GM18909 (cell line): ENCODE results near the gene DCST1.
"Not testable (repeated sequence)": the region's sequence is repeated elsewhere in the genome, so short reads cannot be mapped to it uniquely, and the experiment has no call there.

Experiments used
- ATAC-seq: cut with Tn5 transposase; IDR thresholded peaks from one replicate; pipeline ENCODE4 v1.9.1; 2021; ENCODE audit warnings: mild to moderate bottlenecking; ENCODE audit not compliant: unreplicated experiment, poor library complexity

Gene DCST1, protein sequence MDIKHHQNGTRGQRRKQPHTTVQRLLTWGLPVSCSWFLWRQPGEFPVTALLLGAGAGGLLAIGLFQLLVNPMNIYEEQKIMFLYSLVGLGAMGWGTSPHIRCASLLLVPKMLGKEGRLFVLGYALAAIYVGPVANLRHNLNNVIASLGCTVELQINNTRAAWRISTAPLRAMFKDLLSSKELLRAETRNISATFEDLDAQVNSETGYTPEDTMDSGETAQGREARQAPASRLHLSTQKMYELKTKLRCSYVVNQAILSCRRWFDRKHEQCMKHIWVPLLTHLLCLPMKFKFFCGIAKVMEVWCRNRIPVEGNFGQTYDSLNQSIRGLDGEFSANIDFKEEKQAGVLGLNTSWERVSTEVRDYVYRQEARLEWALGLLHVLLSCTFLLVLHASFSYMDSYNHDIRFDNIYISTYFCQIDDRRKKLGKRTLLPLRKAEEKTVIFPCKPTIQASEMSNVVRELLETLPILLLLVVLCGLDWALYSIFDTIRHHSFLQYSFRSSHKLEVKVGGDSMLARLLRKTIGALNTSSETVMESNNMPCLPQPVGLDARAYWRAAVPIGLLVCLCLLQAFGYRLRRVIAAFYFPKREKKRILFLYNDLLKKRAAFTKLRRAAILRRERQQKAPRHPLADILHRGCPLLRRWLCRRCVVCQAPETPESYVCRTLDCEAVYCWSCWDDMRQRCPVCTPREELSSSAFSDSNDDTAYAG

DNA sequence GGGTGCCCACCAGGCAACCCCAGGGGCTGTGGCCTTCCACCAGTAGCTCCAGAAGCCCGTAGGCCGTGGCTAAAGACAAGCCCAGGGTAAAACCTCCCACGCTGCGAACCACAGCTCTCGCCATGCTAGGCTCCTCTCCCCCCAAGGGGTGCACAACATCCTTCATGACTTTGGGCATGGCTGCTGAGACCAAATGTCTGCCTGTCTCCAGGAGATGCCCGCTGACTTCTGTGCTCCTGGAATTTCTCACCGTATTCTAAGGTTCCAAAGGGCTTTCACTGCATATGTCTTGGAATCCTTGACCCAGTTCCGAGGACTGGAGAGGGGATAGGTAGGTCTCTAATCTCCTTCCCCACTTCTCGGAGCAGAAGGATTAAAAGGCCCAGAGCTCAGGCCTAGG, at the start of gene DCST1, which contains the start of gene DCST2:
DCST1 (plus strand) TSS at position 301 of the 400 bp plus-strand sequence. CDS start 213 bp downstream, outside the sequence.
DCST2 (minus strand) TSS at position 258 of the 400 bp plus-strand sequence; CDS start at position 178, 80 bp downstream.
- no peak for ATAC-seq

DNA sequence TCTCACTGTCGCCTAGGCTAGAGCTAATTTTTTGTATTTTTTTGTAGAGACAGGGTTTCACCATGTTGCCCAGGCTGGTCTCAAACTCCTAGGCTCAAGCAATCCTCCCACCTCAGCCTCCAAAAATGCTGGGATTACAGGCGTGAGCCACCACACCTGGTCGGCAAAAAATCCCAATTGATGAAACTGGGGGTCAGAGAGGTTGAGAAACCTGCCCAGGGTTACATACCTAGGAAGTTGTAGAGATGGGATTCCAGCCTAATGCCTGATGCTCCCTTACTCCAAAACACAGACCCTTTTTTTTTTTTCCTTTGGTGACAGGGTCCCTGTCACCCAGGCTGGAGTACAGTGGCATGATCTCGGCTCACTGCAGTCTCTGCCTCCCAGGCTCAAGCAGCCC, 46.9 kb upstream of the DCST1 start:
- ATAC-seq = not testable (repeated sequence)

DNA sequence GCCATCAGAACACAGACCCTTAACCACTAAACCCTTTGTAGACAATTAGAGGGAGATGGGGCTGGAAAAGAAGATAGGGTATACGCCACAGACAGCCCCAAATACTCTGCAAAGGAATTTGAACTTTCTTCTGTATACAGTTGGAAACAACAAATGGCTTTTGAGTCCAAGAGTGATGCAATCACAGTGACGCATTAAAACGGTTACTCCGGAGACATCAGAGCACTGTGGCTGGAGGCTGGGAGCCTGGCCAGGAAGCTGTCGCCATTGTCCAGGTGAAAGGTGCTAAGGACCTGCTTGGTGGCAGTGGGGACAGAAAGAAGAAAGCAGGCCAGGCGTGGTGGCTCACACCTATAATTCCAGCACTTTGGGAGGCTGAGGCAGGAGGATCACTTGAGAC, 46.3 kb upstream of the DCST1 start:
- ATAC-seq = no peak

DNA sequence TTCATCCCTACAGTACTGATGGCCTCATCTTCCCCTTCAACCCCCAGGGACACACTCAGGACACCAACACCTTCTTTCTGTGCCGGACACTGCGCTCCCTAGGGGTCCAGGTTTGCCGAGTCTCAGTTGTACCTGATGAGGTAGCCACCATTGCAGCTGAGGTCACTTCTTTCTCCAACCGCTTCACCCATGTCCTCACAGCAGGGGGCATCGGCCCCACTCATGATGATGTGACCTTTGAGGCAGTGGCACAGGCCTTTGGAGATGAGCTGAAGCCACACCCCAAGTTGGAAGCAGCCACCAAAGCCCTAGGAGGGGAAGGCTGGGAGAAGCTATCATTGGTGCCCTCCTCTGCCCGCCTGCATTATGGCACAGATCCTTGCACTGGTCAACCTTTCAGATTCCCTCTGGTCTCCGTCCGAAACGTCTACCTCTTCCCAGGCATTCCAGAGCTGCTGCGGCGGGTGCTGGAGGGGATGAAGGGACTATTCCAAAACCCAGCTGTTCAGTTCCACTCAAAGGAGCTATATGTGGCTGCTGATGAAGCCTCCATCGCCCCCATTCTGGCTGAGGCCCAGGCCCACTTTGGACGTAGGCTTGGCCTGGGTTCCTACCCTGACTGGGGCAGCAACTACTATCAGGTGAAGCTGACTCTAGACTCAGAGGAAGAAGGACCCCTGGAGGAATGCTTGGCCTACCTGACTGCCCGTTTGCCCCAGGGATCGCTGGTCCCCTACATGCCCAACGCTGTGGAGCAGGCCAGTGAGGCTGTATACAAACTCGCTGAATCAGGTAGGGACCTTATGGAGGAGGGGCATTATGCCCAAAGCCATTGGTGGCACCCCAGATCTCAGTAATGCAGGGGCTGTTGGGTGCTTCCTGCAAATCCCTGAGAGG, 45.3 kb upstream of the DCST1 start:
- no peak for ATAC-seq

DNA sequence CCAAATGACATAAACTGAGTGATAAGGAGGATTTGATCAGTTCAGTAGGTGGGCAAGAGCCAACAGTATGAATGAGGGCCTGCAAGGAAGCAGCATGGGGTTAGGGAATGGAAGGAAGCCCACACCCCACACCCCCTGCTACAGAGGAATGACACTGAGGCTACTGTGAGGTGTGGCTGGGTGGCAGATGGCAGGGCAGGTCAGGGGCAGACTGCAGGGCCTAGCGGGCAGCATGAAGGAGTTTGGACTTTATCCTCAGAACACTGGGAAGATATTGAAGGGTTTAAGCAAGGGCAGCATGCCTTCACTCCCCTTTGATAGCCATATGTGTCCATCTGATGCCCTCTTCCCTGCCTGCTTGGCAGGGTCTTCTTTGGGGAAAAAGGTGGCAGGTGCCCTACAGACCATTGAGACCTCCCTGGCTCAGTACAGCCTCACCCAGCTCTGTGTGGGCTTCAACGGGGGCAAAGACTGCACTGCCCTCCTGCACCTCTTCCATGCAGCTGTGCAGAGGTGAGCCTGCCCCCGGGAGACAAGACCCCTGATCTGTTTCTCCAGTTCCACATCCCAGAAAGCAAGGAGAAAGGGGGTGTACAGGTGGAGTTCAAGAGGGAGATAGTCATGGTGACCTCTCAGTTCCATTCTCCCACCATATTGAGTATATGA, 44.3 kb upstream of the DCST1 start:
- ATAC-seq = no peak

DNA sequence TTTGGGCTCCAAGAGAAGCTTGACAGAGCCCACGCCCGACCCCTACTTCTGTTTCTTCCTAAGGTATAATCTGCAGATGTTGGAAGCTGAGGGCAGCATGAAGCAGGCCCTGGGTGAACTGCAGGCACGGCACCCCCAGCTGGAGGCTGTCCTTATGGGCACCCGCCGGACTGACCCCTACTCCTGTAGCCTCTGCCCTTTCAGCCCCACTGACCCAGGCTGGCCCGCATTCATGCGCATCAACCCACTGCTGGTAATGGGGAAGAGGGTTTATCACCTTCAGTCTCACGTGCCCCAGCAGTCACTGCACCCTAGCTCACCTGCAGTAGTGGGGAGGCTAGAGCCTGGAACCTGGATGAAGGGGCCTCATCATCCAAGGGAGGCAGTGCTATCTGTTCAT, 43.3 kb upstream of the DCST1 start:
- ATAC-seq = no peak

DNA sequence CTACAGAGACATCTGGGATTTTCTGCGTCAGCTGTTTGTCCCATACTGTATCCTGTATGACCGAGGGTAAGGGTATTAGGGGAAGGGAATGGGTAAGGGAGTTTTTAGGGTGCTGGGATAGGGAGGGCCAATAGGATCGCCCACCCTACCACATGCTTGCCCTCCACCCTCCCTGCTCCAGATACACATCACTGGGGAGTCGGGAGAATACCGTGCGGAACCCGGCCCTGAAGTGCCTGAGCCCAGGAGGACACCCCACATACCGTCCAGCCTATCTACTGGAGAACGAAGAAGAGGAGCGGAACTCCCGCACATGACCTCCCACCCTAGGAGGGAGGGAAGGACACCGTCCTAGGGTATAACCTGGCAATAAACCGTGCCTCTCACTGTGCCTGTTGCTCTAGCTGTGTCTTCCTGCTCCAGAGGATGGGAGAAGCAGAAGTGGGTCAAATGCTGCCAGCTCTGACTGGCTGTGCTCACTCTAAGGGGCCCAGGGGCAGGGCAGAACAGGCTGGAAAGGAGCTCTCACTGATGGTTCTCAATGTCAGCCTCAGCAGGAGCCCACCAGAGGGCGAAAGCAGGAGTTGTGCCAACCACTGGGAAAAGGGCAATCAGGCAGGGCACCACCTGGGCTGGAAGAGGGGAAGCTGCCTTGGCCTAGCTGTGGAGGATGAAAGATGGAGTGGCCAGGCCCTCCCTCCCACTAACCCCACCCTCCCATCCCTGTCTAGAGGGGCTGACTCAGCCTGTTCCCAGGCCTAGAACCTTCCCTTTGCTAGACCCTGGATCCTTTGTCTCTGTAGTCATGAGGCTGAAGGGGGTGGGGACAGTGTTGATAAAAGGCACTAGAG, 40.7 kb upstream of the DCST1 start:
- ATAC-seq = no peak

DNA sequence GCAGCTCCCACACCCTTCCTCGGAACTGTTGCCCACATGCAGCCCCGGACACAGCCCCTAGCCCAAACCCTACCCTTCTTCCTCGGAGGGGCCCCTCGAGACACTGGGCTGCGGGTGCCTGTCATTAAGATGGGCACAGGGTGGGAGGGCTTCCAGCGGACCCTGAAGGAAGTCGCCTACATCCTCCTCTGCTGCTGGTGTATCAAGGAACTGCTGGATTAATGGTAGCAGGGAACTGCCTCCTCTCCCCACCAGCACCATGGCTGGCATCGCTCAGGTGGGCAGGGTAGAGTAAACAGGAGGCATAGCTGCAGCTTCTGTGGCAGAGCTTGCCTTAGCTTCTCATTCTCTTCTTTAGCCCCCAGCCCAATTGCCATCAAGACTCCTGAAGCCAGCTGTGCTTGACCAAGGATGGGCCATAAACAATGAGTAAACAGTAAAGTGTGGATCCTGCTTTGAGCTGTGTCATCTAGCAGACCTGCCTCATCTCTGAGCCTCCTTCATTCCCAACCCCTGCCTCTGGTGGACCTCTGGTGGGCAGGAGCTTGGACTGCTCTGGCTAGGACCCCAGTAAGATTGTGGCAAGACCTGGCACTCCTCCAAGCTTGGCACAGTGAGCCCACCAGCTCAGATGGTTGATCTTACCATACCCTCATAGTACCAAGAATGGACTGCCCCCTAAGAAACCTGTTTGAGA, 39.9 kb upstream of the DCST1 start, which contains the start of gene LENEP:
LENEP (plus strand) TSS at position 15 of the 697 bp plus-strand sequence; CDS start at position 37, 22 bp downstream.
- no peak for ATAC-seq

DNA sequence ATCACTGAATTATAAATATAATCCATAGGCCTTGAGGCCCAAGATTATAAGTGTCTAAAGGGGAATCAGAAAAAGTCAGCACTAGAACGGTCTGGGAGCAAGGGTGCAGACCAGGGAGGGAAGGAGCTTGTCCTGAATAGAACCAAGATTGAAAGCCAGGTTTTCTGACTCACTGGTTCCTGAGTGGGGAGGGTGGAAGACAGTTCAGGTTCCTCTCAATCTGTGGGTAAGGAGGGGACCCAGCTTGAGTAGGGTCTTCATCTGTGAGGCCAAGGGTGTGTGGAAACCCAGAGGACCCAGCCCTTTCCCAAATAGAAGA, 39.4 kb upstream of the DCST1 start:
- no peak for ATAC-seq

DNA sequence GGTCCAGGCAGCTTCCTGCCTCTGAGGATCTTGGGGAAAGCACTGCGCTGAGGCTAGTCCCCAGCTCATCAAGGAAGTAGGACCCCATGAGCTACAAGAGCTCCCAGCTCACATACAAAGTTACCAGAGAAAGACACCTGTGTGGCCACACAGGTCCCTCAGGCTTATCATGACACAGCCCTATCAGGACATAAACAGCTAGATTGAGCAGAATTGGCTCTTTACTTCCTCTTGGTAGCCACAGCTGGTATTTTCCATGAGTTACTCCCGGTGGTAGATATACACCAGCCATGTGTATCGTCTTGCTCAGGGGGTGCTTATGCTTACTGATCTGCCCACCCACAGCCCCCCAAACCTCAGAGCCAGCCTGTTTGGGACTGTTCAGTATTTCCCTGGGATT, 39.0 kb upstream of the DCST1 start:
- ATAC-seq = no peak

DNA sequence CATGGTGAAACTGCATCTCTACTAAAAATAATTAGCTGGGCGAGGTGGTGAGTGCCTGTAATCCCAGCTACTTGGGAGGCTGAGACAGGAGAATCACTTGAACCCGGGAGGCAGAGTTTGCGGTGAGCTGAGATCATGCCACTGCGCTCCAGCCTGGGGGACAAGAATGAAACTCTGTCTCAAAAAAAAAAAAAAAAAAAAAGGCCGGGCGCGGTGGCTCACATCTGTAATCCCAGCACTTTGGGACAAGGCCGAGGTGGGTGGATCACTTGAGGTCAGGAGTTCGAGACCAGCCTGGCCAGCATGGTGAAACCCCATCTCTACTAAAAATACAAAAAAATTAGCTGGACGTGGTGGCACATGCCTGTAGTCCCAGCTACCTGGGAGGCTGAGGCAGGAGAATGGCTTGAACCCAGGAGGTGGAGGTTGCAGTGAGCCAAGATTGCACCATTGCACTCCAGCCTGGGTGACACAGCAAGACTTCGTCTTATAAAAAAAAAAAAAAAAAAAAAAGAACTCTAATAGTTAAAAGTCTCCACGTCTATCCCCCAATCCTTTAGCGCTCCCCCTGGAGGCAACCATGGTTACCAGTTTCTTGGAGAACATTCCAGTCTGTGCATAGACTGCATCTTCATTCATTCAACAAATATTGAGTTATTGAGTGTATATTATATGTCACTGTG, 38.2 kb upstream of the DCST1 start:
- ATAC-seq = not testable (repeated sequence)

DNA sequence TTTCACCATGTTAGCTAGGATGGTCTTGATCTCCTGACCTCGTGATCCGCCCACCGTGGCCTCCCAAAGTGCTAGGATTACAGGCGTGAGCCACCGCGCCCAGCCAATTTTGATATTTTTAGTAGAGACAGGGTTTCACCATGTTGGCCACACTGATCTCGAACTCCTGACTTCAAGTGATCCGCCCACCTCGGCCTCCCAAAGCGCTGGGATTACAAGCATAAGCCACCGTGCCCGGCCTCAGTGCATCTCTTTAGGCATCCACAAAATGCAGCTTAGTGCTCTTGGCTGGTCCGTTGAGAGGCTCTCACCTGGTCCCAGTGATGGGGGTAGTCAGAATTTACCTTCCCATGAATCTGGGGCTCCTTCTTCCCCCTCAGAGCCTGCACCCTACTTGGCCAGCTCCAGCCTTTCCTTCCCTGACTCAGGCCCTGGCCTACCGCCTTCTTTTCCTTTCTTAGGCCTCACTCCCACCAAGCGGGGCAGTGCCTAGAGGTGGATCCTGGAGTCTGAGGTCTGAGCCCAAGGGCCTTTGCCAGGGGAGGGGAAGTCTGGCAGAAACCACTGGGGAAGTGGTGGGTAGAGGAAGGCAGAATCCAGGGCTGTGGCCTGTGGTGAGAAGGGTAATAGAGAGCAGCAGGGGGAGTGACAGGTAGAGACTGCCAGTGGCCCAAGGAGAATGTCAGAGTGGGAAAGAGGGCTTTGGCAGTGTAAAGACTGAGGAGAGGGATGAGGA, 36.5 kb upstream of the DCST1 start:
- no peak for ATAC-seq

DNA sequence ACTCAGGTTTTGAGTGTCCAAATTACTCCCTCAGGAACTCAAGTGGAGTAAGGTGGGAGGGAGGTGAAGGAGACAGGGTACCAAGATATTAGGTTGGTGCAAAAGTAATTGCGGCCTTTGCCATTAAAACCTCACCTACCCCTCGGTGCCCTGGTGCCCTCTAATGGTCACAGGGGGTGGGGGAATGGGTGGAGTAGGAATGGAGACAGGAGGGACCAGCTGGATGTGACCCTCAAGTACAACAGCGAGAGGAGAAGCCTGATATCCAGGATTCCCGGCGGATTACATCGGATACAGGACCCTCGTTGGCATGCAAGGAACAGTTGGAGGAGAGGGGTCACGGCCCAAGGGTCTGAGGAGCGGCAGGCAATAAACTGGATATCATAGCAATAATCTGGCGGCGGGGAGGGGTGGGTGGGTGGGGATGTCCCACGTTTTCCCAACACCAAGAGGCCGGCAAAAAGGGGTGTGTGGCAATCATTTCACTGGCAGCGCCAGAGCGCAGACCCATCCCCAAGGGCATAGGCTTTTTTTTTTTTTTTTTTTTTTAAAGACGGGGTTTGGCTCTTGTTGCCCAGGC, 35.3 kb upstream of the DCST1 start:
- no peak for ATAC-seq

DNA sequence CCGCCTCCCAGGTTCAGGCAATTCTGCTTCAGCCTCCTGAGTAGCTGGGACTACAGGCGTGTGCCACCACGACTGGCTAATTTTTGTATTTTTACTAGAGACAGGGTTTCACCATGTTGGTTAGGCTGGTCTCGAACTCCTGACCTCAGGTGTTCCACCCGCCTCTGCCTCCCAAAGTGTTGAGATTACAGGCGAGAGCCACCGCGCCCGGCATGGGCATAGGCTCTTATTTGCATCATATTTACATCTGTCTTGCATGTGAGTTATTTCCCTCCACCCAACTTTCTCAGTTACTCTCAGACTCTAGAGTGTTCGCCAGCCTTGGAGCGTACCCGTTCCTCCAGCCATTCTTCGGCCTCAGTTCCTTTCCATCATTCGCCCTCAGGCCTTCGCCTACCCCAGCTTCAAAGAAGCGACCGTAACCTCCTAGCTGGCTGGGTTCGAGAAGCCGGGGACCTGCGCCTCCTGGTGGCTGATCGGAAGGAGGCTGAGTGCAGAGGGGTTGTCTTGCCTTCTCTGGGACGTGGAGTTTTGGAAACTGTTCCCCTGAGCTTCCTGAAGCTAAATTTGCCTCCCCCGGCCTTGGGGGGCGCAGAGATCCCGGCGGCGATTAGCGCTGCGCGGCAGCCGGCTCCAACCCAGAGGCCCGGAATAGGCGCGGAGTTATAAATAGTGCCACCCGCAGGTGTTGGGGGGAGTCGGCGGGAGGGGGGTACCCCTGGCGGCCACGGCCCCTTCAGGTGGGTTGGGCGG, 34.6 kb upstream of the DCST1 start:
- no peak for ATAC-seq

DNA sequence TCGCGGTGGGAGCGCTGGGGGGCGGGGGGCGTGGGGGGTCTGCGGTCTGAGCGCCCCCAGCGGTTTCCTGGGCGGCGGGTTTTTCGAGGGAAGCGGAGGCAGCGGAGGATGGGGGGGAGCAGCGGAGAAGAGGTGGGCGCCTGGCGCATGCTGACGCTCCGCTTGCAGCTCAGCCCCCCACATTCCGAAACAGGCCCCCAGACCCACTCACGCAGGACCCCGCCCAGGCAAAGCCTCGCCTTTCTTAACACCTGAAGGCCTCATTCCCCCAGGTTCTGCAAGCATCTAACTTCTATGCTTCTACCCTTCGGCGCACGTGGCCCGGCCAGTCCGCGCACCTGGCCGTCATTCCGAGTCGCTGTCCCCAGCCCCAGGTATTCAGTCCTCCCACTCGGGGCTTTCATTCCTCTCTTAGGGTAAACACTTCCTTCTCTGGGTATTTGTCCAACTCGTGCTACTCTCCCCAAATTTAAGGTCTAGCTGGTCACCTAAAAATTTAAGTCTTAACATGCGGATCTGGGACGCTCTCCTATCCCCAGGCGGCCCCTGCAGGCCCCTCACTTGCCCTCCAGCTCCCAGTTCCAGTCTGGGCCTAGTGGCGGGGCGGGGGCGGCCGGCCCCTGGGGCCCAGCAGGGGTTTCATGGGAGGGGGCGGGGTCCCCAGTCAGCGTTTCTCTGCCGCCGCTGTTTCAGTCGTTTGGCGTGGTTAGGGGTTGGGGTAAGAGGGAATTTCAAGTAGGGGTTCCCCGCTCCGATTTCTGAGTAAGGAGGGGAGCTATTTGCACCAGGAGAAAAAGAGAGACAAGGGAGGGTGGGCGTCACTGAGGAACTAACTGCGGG, 33.8 kb upstream of the DCST1 start:
- no peak for ATAC-seq

DNA sequence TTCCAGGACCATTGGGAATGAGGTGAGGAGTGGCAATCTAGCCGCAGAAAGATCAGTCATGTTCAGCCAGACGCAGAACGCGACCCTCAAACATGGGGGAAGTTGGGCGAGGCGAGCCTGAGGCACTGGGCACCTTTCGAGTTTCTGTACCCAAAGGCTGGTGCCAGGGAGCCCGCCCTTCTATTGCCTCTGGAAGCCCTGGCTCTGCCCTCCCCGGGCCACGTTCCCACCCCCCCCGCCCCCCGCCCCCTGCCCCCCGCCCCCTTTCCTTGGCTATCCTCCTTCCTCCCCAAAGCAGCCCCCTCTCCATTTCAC, 33.3 kb upstream of the DCST1 start:
- ATAC-seq = no peak
